K562 (cell line): ENCODE data around the gene ADAM10. TPM values are rescaled to one million over a fixed set of nuclear protein-coding genes. Genes with fewer than 3 reads are reported as not detected.

ENCODE experiments used
- CTBP1 ChIP-seq: fragments of 450-650 bp; IDR thresholded peaks from 2 replicates; pipeline ENCODE4 v1.6.1; 2016; ENCODE audit warnings: borderline replicate concordance
- ELF1 ChIP-seq: fragments of 200-800 bp; sonication (Bioruptor generic); IDR thresholded peaks from 2 replicates; pipeline ENCODE4 v1.6.1; 2016; ENCODE audit warnings: missing genetic modification characterization, missing compliant biosample characterization
- FOXA3 ChIP-seq, 2 experiments: fragments of 450-650 bp in 1 of 2; sonication (generic) in 1 of 2; formaldehyde crosslinking; IDR thresholded peaks in 1 of 2; conservative IDR thresholded peaks in 1 of 2; 2 replicates each; pipeline versions ENCODE4 v1.4.0 to v1.8.0; 2020 to 2022; ENCODE audit warnings: mild to moderate bottlenecking in 2 of 2, missing genetic modification reagents in 1 of 2
- HDAC3 ChIP-seq: fragments of 450-650 bp; IDR thresholded peaks from 2 replicates; pipeline ENCODE4 v1.6.1; 2018; ENCODE audit warnings: borderline replicate concordance, mild to moderate bottlenecking, moderate library complexity; ENCODE audit not compliant: partially characterized antibody
- HEY1 ChIP-seq: fragments of 250-450 bp; sonication (Bioruptor Pico); IDR thresholded peaks from 2 replicates; pipeline ENCODE4 v1.5.0; 2020; ENCODE audit warnings: mild to moderate bottlenecking, moderate library complexity, borderline replicate concordance
- HSF4 ChIP-seq: fragments of 250-450 bp; sonication (Bioruptor Pico); IDR thresholded peaks from 2 replicates; pipeline ENCODE4 v2.1.2; 2022; ENCODE audit warnings: mild to moderate bottlenecking, moderate library complexity, borderline replicate concordance
- NFIX ChIP-seq: fragments of 250-450 bp; sonication (Bioruptor Pico); IDR thresholded peaks from 2 replicates; pipeline ENCODE4 v1.4.0; 2020; ENCODE audit warnings: low read depth, mild to moderate bottlenecking, moderate library complexity
- POLR2AphosphoS5 ChIP-seq: IDR thresholded peaks from 2 replicates; pipeline ENCODE4 v1.6.1; 2011; ENCODE audit warnings: mild to moderate bottlenecking, low read depth, low read length, moderate library complexity; ENCODE audit not compliant: control insufficient read depth, insufficient read depth
- ZC3H4 ChIP-seq: sonication (generic); formaldehyde crosslinking; IDR thresholded peaks from 2 replicates; pipeline ENCODE4 v1.9.0; 2021; ENCODE audit warnings: missing genetic modification reagents, borderline replicate concordance
- ZNF133 ChIP-seq: fragments of 250-450 bp; sonication (Bioruptor Pico); IDR thresholded peaks from 2 replicates; pipeline ENCODE4 v1.4.0; 2020; ENCODE audit warnings: mild to moderate bottlenecking
- ZNF408 ChIP-seq: fragments of 250-450 bp; sonication (Bioruptor Pico); IDR thresholded peaks from 2 replicates; pipeline ENCODE4 v1.4.0; 2020; ENCODE audit warnings: low read depth, mild to moderate bottlenecking, moderate library complexity
- polyA plus RNA-seq, 8 experiments: library from polyadenylated mRNA; depleted of rRNA in 4 of 8; stranded (reverse) in 5 of 8; unstranded in 3 of 8; fragments of >200 nt; fragmentation: Nextera tagmentation in 2 of 8; fragmentation: Illumina TruSeq in 1 of 8; extraction: Ambion mirVana in 2 of 8; extraction: Trizol in 1 of 8; gene quantifications; 2 replicates each; pipeline versions ENCODE4 v1.2.1 to v1.2.3, GENCODE V29; 2011 to 2014; ENCODE audit warnings: inconsistent platforms in 1 of 8, missing spikeins in 1 of 8
- total RNA-seq, 7 experiments: library from RNA; depleted of rRNA in 6 of 7; stranded (reverse); fragments of >200 nt in 6 of 7; fragmentation: Illumina TruSeq in 2 of 7; extraction: Trizol in 2 of 7; gene quantifications; 2 replicates each; pipeline versions ENCODE4 v1.2.1 to v1.2.3, GENCODE V29; 2011 to 2021; ENCODE audit warnings: low replicate concordance in 1 of 7
- TF ChIP-seq, protein P1 (sequence below): fragments of 250-450 bp; sonication (Bioruptor Pico); IDR thresholded peaks from 2 replicates; pipeline ENCODE4 v1.8.0; 2022; ENCODE audit warnings: inconsistent platforms, mild to moderate bottlenecking, moderate library complexity, borderline replicate concordance
- TF ChIP-seq, protein P2 (sequence below): sonication (generic); formaldehyde crosslinking; IDR thresholded peaks from 2 replicates; pipeline ENCODE4 v1.8.0; 2022; ENCODE audit warnings: mild to moderate bottlenecking, missing genetic modification reagents, borderline replicate concordance
- TF ChIP-seq, protein P3 (sequence below): fragments of 450-650 bp; IDR thresholded peaks from one replicate; pipeline ENCODE4 v1.6.1; 2018; ENCODE audit warnings: mild to moderate bottlenecking, moderate library complexity; ENCODE audit not compliant: partially characterized antibody
- TF ChIP-seq, protein P4 (sequence below): sonication (generic); formaldehyde crosslinking; IDR thresholded peaks from 2 replicates; pipeline ENCODE4 v1.4.0; 2020; ENCODE audit warnings: mild to moderate bottlenecking, missing genetic modification reagents
- TF ChIP-seq, protein P5 (sequence below): fragments of 250-450 bp; sonication (Bioruptor Pico); IDR thresholded peaks from 2 replicates; pipeline ENCODE4 v1.5.0; 2020; ENCODE audit warnings: mild to moderate bottlenecking, borderline replicate concordance

ADAM10 gene
- total and polyA plus RNA-seq, 9 of the 15 experiments (the other 6 are each of a cell fraction or from before 2014, with no cell fraction given) = 11.9 to 152 (median 57.3) TPM

DNA sequence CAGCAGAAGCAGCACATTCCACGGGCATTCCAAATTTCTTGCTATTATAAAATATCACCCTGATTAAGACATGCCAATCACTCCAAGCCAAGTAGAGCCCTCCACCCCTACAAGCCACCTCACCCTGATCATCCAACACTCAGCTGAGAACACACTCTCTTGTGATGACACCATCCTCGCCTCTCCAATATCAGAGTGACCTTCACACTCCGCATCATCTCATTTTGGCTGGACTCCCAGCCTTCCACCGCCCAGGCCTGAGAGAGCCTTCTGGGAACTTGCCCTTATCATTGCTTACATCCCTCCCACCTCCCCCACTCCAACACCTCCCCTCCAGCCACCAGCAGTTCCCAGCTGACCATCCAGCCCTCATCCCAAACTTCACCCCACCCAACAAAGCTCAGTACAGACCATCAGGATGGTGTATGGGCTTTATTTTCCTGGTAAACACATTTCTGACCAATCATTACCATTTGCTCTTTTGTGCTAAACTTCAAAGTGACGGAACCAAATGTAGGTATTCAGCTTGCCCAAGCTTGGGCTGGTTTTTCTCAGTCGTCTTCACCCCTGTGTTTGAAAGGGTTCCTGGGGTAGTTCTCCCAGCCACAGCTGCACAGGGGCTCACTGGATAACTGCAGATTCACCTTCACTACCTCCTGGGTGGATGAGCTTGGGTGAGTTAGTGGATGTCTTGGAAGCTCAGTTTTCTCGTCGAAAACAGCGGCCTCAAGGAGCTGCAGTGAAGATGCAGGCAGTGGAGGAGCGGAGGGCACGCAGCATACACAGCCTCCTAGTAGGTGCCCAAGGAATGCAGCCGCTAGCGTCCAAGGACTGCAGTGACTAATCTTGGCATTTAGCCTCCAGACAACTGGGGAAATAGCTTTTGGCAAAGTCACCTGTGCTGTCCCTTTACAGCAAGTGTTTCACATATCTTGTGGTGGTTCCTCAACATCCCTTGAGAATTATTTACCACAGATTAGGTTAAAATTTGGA is 202.6 kb downstream of the ADAM10 start (continued):
- no peak for TF ChIP-seq HEY1 (CRISPR knock-in tag)
- peak; percentile 97 for TF ChIP-seq CTBP1
- TF ChIP-seq, protein P1, sequence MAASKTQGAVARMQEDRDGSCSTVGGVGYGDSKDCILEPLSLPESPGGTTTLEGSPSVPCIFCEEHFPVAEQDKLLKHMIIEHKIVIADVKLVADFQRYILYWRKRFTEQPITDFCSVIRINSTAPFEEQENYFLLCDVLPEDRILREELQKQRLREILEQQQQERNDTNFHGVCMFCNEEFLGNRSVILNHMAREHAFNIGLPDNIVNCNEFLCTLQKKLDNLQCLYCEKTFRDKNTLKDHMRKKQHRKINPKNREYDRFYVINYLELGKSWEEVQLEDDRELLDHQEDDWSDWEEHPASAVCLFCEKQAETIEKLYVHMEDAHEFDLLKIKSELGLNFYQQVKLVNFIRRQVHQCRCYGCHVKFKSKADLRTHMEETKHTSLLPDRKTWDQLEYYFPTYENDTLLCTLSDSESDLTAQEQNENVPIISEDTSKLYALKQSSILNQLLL = no peak
- peak; percentile 52; the same call in 1 of the 2 replicates for TF ChIP-seq POLR2AphosphoS5
- no peak for TF ChIP-seq NFIX (CRISPR knock-in tag)
- no peak for TF ChIP-seq ZNF408 (CRISPR knock-in tag)
- TF ChIP-seq HDAC3 = no peak
- 0 out of 2 replicates have a peak, but pooled peaks have one; percentile 10 for TF ChIP-seq HSF4 (CRISPR knock-in tag)
- TF ChIP-seq, protein P2, sequence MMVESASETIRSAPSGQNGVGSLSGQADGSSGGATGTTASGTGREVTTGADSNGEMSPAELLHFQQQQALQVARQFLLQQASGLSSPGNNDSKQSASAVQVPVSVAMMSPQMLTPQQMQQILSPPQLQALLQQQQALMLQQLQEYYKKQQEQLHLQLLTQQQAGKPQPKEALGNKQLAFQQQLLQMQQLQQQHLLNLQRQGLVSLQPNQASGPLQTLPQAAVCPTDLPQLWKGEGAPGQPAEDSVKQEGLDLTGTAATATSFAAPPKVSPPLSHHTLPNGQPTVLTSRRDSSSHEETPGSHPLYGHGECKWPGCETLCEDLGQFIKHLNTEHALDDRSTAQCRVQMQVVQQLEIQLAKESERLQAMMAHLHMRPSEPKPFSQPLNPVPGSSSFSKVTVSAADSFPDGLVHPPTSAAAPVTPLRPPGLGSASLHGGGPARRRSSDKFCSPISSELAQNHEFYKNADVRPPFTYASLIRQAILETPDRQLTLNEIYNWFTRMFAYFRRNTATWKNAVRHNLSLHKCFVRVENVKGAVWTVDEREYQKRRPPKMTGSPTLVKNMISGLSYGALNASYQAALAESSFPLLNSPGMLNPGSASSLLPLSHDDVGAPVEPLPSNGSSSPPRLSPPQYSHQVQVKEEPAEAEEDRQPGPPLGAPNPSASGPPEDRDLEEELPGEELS (CRISPR knock-in tag) = no peak
- no peak for TF ChIP-seq ZC3H4
- no peak for TF ChIP-seq ZNF133 (CRISPR knock-in tag)
- TF ChIP-seq, protein P3, sequence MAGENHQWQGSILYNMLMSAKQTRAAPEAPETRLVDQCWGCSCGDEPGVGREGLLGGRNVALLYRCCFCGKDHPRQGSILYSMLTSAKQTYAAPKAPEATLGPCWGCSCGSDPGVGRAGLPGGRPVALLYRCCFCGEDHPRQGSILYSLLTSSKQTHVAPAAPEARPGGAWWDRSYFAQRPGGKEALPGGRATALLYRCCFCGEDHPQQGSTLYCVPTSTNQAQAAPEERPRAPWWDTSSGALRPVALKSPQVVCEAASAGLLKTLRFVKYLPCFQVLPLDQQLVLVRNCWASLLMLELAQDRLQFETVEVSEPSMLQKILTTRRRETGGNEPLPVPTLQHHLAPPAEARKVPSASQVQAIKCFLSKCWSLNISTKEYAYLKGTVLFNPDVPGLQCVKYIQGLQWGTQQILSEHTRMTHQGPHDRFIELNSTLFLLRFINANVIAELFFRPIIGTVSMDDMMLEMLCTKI = no peak
- TF ChIP-seq, protein P4, sequence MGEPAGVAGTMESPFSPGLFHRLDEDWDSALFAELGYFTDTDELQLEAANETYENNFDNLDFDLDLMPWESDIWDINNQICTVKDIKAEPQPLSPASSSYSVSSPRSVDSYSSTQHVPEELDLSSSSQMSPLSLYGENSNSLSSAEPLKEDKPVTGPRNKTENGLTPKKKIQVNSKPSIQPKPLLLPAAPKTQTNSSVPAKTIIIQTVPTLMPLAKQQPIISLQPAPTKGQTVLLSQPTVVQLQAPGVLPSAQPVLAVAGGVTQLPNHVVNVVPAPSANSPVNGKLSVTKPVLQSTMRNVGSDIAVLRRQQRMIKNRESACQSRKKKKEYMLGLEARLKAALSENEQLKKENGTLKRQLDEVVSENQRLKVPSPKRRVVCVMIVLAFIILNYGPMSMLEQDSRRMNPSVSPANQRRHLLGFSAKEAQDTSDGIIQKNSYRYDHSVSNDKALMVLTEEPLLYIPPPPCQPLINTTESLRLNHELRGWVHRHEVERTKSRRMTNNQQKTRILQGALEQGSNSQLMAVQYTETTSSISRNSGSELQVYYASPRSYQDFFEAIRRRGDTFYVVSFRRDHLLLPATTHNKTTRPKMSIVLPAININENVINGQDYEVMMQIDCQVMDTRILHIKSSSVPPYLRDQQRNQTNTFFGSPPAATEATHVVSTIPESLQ (CRISPR knock-in tag) = 0 out of 2 replicates have a peak, but pooled peaks have one; percentile 38
- 0 out of 4 replicates have a peak, but pooled peaks of 1 of the 2 experiments have one; percentile 51 for TF ChIP-seq FOXA3 (CRISPR knock-in tag; conservative IDR thresholded peaks at IDR 0.05 in 1 of 2, IDR thresholded peaks at IDR 0.05 in 1 of 2)
- TF ChIP-seq ELF1 (tag) = no peak
- TF ChIP-seq, protein P5, sequence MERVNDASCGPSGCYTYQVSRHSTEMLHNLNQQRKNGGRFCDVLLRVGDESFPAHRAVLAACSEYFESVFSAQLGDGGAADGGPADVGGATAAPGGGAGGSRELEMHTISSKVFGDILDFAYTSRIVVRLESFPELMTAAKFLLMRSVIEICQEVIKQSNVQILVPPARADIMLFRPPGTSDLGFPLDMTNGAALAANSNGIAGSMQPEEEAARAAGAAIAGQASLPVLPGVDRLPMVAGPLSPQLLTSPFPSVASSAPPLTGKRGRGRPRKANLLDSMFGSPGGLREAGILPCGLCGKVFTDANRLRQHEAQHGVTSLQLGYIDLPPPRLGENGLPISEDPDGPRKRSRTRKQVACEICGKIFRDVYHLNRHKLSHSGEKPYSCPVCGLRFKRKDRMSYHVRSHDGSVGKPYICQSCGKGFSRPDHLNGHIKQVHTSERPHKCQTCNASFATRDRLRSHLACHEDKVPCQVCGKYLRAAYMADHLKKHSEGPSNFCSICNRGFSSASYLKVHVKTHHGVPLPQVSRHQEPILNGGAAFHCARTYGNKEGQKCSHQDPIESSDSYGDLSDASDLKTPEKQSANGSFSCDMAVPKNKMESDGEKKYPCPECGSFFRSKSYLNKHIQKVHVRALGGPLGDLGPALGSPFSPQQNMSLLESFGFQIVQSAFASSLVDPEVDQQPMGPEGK (CRISPR knock-in tag) = no peak
